K562 (cell line): ENCODE results near the gene OIT3. TPM values are rescaled to one million over a fixed set of nuclear protein-coding genes. Genes with fewer than 3 reads are reported as not detected.

Source experiments
- CEBPG ChIP-seq, 3 experiments: fragments of 200-800 bp in 1 of 3; sonication (Bioruptor generic) in 1 of 3; sonication (generic) in 1 of 3; formaldehyde crosslinking in 1 of 3; IDR thresholded peaks in 2 of 3; conservative IDR thresholded peaks in 1 of 3; 2 replicates each; pipeline versions ENCODE4 v1.6.1 to v1.8.0; 2016 to 2022; ENCODE audit warnings: missing compliant biosample characterization in 2 of 3, missing genetic modification characterization in 2 of 3, mild to moderate bottlenecking in 1 of 3, missing genetic modification reagents in 1 of 3
- CREB3 ChIP-seq: fragments of 450-650 bp; conservative IDR thresholded peaks from 2 replicates; pipeline ENCODE4 v1.6.1; 2016; ENCODE audit warnings: missing genetic modification characterization, low read depth, mild to moderate bottlenecking, missing compliant biosample characterization, moderate library complexity
- DNMT1 ChIP-seq: fragments of 450-650 bp; IDR thresholded peaks from 2 replicates; pipeline ENCODE4 v1.6.1; 2016; ENCODE audit warnings: antibody characterized with exemption, mild to moderate bottlenecking
- ETS2 ChIP-seq: IDR thresholded peaks from 2 replicates; pipeline ENCODE4 v1.6.1; 2016; ENCODE audit warnings: borderline replicate concordance, missing genetic modification characterization, mild to moderate bottlenecking, moderate library complexity, missing compliant biosample characterization; ENCODE audit not compliant: poor library complexity, severe bottlenecking
- HDAC2 ChIP-seq: fragments of 450-650 bp; IDR thresholded peaks from 2 replicates; pipeline ENCODE4 v1.6.1; 2016; ENCODE audit warnings: mild to moderate bottlenecking
- HMGXB4 ChIP-seq: sonication (generic); formaldehyde crosslinking; IDR thresholded peaks from 2 replicates; pipeline ENCODE4 v1.8.1; 2023; ENCODE audit warnings: mild to moderate bottlenecking, missing genetic modification reagents
- HNRNPK ChIP-seq: fragments of 200-400 bp; formaldehyde crosslinking; IDR thresholded peaks from one replicate; pipeline ENCODE4 v1.6.1; 2018; ENCODE audit warnings: mild to moderate bottlenecking, low read depth, low read length; ENCODE audit not compliant: poor library complexity, severe bottlenecking
- HOXB6 ChIP-seq: fragments of 250-450 bp; sonication (Bioruptor Pico); IDR thresholded peaks from 2 replicates; pipeline ENCODE4 v1.5.1; 2022; ENCODE audit warnings: mild to moderate bottlenecking, borderline replicate concordance
- ILF3 ChIP-seq: fragments of 450-650 bp; IDR thresholded peaks from 2 replicates; pipeline ENCODE4 v1.6.1; 2018; ENCODE audit warnings: antibody characterized with exemption, mild to moderate bottlenecking, moderate library complexity, borderline replicate concordance
- LARP7 ChIP-seq: fragments of 450-650 bp; IDR thresholded peaks from 2 replicates; pipeline ENCODE4 v1.6.1; 2016
- NCOA4 ChIP-seq: fragments of 450-650 bp; IDR thresholded peaks from 2 replicates; pipeline ENCODE4 v1.6.1; 2018; ENCODE audit warnings: mild to moderate bottlenecking; ENCODE audit not compliant: partially characterized antibody
- NFE2 ChIP-seq: IDR thresholded peaks from 2 replicates; pipeline ENCODE4 v1.6.1; 2014; ENCODE audit warnings: antibody characterized with exemption, low read depth
- NR1H2 ChIP-seq: sonication (generic); formaldehyde crosslinking; IDR thresholded peaks from 2 replicates; pipeline ENCODE4 v1.4.0; 2020; ENCODE audit warnings: mild to moderate bottlenecking, missing genetic modification reagents
- NR4A1 ChIP-seq, 2 experiments: fragments of 250-450 bp in 1 of 2; fragments of 450-650 bp in 1 of 2; sonication (Bioruptor Pico) in 1 of 2; IDR thresholded peaks; 2 replicates each; pipeline versions ENCODE4 v1.4.0 to v1.6.1; 2016 to 2020; ENCODE audit warnings: mild to moderate bottlenecking in 2 of 2, missing compliant biosample characterization in 1 of 2, missing genetic modification characterization in 1 of 2, moderate library complexity in 1 of 2
- POLR2G ChIP-seq: fragments of 200-400 bp; formaldehyde crosslinking; IDR thresholded peaks from 2 replicates; pipeline ENCODE4 v1.6.1; 2017; ENCODE audit warnings: low read depth, mild to moderate bottlenecking, antibody characterized with exemption, low read length, moderate library complexity
- POLR3A ChIP-seq: IDR thresholded peaks from 2 replicates; pipeline ENCODE4 v1.6.1; 2011; ENCODE audit warnings: borderline replicate concordance, mild to moderate bottlenecking, moderate library complexity; ENCODE audit not compliant: insufficient read length, insufficient read depth; ENCODE audit errors: extremely low read depth
- RBM15 ChIP-seq: fragments of 200-400 bp; formaldehyde crosslinking; IDR thresholded peaks from 2 replicates; pipeline ENCODE4 v1.6.1; 2018; ENCODE audit warnings: mild to moderate bottlenecking, low read length, moderate library complexity; ENCODE audit not compliant: insufficient read depth
- SRSF9 ChIP-seq: fragments of 200-400 bp; formaldehyde crosslinking; IDR thresholded peaks from 2 replicates; pipeline ENCODE4 v1.6.1; 2017; ENCODE audit warnings: low read depth, low read length, borderline replicate concordance
- TRIM25 ChIP-seq: fragments of 450-650 bp; IDR thresholded peaks from 2 replicates; pipeline ENCODE4 v1.7.0; 2016; ENCODE audit warnings: borderline replicate concordance
- ZNF507 ChIP-seq: conservative IDR thresholded peaks from 2 replicates; pipeline ENCODE4 v1.6.1; 2017; ENCODE audit warnings: missing genetic modification characterization, missing compliant biosample characterization
- polyA plus RNA-seq, 8 experiments: library from polyadenylated mRNA; depleted of rRNA in 4 of 8; stranded (reverse) in 5 of 8; unstranded in 3 of 8; fragments of >200 nt; fragmentation: Nextera tagmentation in 2 of 8; fragmentation: Illumina TruSeq in 1 of 8; extraction: Ambion mirVana in 2 of 8; extraction: Trizol in 1 of 8; gene quantifications; 2 replicates each; pipeline versions ENCODE4 v1.2.1 to v1.2.3, GENCODE V29; 2011 to 2014; ENCODE audit warnings: inconsistent platforms in 1 of 8, missing spikeins in 1 of 8
- total RNA-seq, 7 experiments: library from RNA; depleted of rRNA in 6 of 7; stranded (reverse); fragments of >200 nt in 6 of 7; fragmentation: Illumina TruSeq in 2 of 7; extraction: Trizol in 2 of 7; gene quantifications; 2 replicates each; pipeline versions ENCODE4 v1.2.1 to v1.2.3, GENCODE V29; 2011 to 2021; ENCODE audit warnings: low replicate concordance in 1 of 7
- TF ChIP-seq, protein P1 (sequence below), 2 experiments: IDR thresholded peaks; 2 replicates each; pipeline ENCODE4 v1.6.1; 2011; ENCODE audit warnings: borderline replicate concordance in 1 of 2, control low read depth in 1 of 2, low read depth in 1 of 2, low read length in 1 of 2, mild to moderate bottlenecking in 1 of 2, mixed read lengths in 1 of 2, moderate library complexity in 1 of 2; ENCODE audit not compliant: insufficient read depth in 1 of 2, insufficient read length in 1 of 2, poor library complexity in 1 of 2, severe bottlenecking in 1 of 2; ENCODE audit errors: extremely low read depth in 1 of 2

The OIT3 gene
- total and polyA plus RNA-seq, 9 of the 15 experiments (the other 6 are each of a cell fraction or from before 2014, with no cell fraction given): not detected

DNA sequence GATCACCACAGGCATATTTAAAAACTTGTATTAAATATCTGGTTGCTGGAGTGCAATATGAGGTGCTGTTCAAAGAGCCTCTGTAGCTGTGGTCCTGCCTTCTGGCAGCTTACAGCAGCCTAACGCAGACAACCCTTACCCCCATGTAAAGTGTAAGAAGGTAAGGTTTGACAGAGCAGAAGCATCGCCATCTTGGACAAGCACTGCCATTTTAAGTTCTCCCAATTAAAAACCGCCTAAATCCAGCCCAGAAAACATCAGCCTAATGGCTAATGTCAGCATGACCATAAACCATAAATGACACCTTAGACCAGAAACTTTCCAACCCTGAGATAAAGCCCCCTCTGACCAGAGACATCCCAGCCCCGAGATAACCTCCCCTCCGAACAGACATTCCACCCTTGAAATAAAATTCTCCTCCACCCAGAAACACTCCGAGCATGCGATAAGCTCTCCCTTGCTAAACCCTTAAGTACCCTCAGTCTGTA lies 5.3 kb upstream of the OIT3 start (continued):
- TF ChIP-seq CREB3 (peak; percentile 96), TRIM25 (no peak), LARP7 (no peak), HDAC2 (no peak; the same call in 1 of the 2 replicates), NR4A1 (CRISPR knock-in tag; IDR thresholded peaks at IDR 0.05) (0 out of 2 replicates have a peak, but pooled peaks have one; percentile 25), NR4A1 (tag; IDR thresholded peaks at IDR 0.05) (peak; percentile 94), POLR2G (no peak), HNRNPK (no peak), NR1H2 (CRISPR knock-in tag) (no peak), RBM15 (no peak), NCOA4 (no peak), ETS2 (tag) (no peak), DNMT1 (no peak), NFE2 (no peak), SRSF9 (no peak), POLR3A (no peak), HOXB6 (CRISPR knock-in tag) (no peak), ZNF507 (no peak), CEBPG (CRISPR knock-in tag; IDR thresholded peaks at IDR 0.05) (no peak), CEBPG (tag; conservative IDR thresholded peaks at IDR 0.05 in 1 of 2, IDR thresholded peaks at IDR 0.05 in 1 of 2) (no peak), HMGXB4 (CRISPR knock-in tag) (no peak), ILF3 (no peak)
- TF ChIP-seq, protein P1, sequence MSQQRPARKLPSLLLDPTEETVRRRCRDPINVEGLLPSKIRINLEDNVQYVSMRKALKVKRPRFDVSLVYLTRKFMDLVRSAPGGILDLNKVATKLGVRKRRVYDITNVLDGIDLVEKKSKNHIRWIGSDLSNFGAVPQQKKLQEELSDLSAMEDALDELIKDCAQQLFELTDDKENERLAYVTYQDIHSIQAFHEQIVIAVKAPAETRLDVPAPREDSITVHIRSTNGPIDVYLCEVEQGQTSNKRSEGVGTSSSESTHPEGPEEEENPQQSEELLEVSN (IDR thresholded peaks at IDR 0.05; ENCODE audit: borderline replicate concordance in 1 of 2, extremely low read depth in 1 of 2, insufficient read depth in 1 of 2, insufficient read length in 1 of 2, low read depth in 1 of 2, low read length in 1 of 2, poor library complexity in 1 of 2, severe bottlenecking in 1 of 2): no peak
